ENCODE measurements around the gene HES1.

Gene HES1

GRCh38 chr3:194156095-194156494 is 20.1 kb downstream of the HES1 start:
- Histone ChIP-seq H4K20me1 (ENCODE audit: insufficient read depth, low read length) (no peaks in the 10 kb centered on the region), H3K4me2 (ENCODE audit: low read length) (no peak overlapping the region), H3K4me3 (ENCODE audit: low read length) (no peak overlapping the region), H3K4me1 (ENCODE audit: low read length) (no peaks in the 10 kb centered on the region), H3K9me3 (ENCODE audit: insufficient read depth, low read length) (peaks cover 8% of the 10 kb centered on the region; the same call in 1 of the 2 replicates), H3K36me3 (replicated peaks; ENCODE audit: low read depth, low read length) (no peaks in the 10 kb centered on the region), H3K27me3 (ENCODE audit: low read depth, low read length) (peaks cover 27% of the 10 kb centered on the region), H3K79me2 (ENCODE audit: low read length) (no peaks in the 10 kb centered on the region), H3K9ac (ENCODE audit: low read length) (no peak overlapping the region), H2AFZ (ENCODE audit: low read depth, low read length) (no peak overlapping the region), H3K27ac (ENCODE audit: low read length) (no peak overlapping the region)
- TF ChIP-seq CTCF (IDR thresholded peaks at IDR 0.05; ENCODE audit: low read depth, low read length) (no peak), EZH2phosphoT487 (IDR thresholded peaks at IDR 0.05; ENCODE audit: low read depth) (no peak)

- H3K4me3 ChIP-seq (ENCODE audit: low read length), result no peak overlapping the region
- peaks cover 56% of the 10 kb centered on the region for H3K27me3 ChIP-seq (ENCODE audit: low read depth, low read length)
- no peak overlapping the region for H3K4me2 ChIP-seq (ENCODE audit: low read length)
- no peaks in the 10 kb centered on the region for H4K20me1 ChIP-seq (ENCODE audit: insufficient read depth, low read length)
- H3K27ac ChIP-seq (ENCODE audit: low read length), result no peak overlapping the region
- H3K79me2 ChIP-seq (ENCODE audit: low read length), result no peaks in the 10 kb centered on the region
- no peak for TF ChIP-seq EZH2phosphoT487 (IDR thresholded peaks at IDR 0.05; ENCODE audit: low read depth)
- no peak for TF ChIP-seq CTCF (IDR thresholded peaks at IDR 0.05; ENCODE audit: low read depth, low read length)
- no peak overlapping the region for H3K9ac ChIP-seq (ENCODE audit: low read length)
- H2AFZ ChIP-seq (ENCODE audit: low read depth, low read length), result no peak overlapping the region
- H3K36me3 ChIP-seq (replicated peaks; ENCODE audit: low read depth, low read length), result no peaks in the 10 kb centered on the region
- H3K4me1 ChIP-seq (ENCODE audit: low read length), result no peaks in the 10 kb centered on the region
- peaks cover 7% of the 10 kb centered on the region; the same call in 1 of the 2 replicates for H3K9me3 ChIP-seq (ENCODE audit: insufficient read depth, low read length)
Measured at GRCh38 chr3:194158942-194159439, 23.0 kb downstream of the HES1 start.

- Histone ChIP-seq H3K27me3 (ENCODE audit: low read depth, low read length) (peaks cover 60% of the 10 kb centered on the region), H4K20me1 (ENCODE audit: insufficient read depth, low read length) (no peaks in the 10 kb centered on the region), H3K36me3 (replicated peaks; ENCODE audit: low read depth, low read length) (no peaks in the 10 kb centered on the region), H2AFZ (ENCODE audit: low read depth, low read length) (no peak overlapping the region), H3K9ac (ENCODE audit: low read length) (no peak overlapping the region), H3K4me1 (ENCODE audit: low read length) (no peaks in the 10 kb centered on the region), H3K4me3 (ENCODE audit: low read length) (no peak overlapping the region), H3K79me2 (ENCODE audit: low read length) (no peaks in the 10 kb centered on the region), H3K9me3 (ENCODE audit: insufficient read depth, low read length) (no peaks in the 10 kb centered on the region), H3K4me2 (ENCODE audit: low read length) (no peak overlapping the region), H3K27ac (ENCODE audit: low read length) (no peak overlapping the region)
- TF ChIP-seq CTCF (IDR thresholded peaks at IDR 0.05; ENCODE audit: low read depth, low read length) (no peak), EZH2phosphoT487 (IDR thresholded peaks at IDR 0.05; ENCODE audit: low read depth) (no peak)
Measured at GRCh38 chr3:194160158-194160557, 24.2 kb downstream of the HES1 start.

GRCh38 chr3:194161131-194162045 is 25.4 kb downstream of the HES1 start:
- TF ChIP-seq EZH2phosphoT487 (IDR thresholded peaks at IDR 0.05; ENCODE audit: low read depth) (no peak), CTCF (IDR thresholded peaks at IDR 0.05; ENCODE audit: low read depth, low read length) (no peak)
- Histone ChIP-seq H3K4me3 (ENCODE audit: low read length) (no peak overlapping the region), H3K27ac (ENCODE audit: low read length) (no peak overlapping the region), H3K9ac (ENCODE audit: low read length) (no peak overlapping the region), H3K27me3 (ENCODE audit: low read depth, low read length) (peaks cover 66% of the 10 kb centered on the region), H3K36me3 (replicated peaks; ENCODE audit: low read depth, low read length) (no peaks in the 10 kb centered on the region), H3K79me2 (ENCODE audit: low read length) (no peaks in the 10 kb centered on the region), H3K9me3 (ENCODE audit: insufficient read depth, low read length) (no peaks in the 10 kb centered on the region), H3K4me2 (ENCODE audit: low read length) (no peak overlapping the region), H3K4me1 (ENCODE audit: low read length) (no peaks in the 10 kb centered on the region), H2AFZ (ENCODE audit: low read depth, low read length) (no peak overlapping the region), H4K20me1 (ENCODE audit: insufficient read depth, low read length) (no peaks in the 10 kb centered on the region)

All from OCI-LY3 (cell line).